Skeletal muscle satellite cell (primary cell): Measurements from ENCODE around the gene SH2B2. TPM values are rescaled to one million over a fixed set of nuclear protein-coding genes. Genes with fewer than 3 reads are reported as not detected.

Experiments
- small RNA-seq: library from RNA; depleted of rRNA; stranded (forward); fragments of <200 nt; gene quantifications from one replicate; pipeline ENCODE3, GENCODE V24; 2012

The SH2B2 gene

Small RNA genes within 50 kb of the gene (small RNA-seq; reads per million reads assigned to genes)
- not detected for gene AC005088.1
- not detected for gene MIR4285
- not detected for gene RF00019
